RWPE2 (cell line): ENCODE data around the gene SMIM12.
A peak's percentile ranks its signal among the peaks of the same experiment; 100 is the strongest.

ENCODE experiments used
- ATAC-seq: fragments of 200-7000 bp; cut with Tn5 transposase; 3 replicates; pipeline ENCODE4 v1.9.1; 2021; ENCODE audit warnings: low read depth
- DNase-seq: peaks from one replicate; pipeline ENCODE4 v3.0.0-alpha.2; 2020; ENCODE audit warnings: low spot score
- H3K27ac ChIP-seq: fragments of 450-650 bp; 2 replicates; pipeline ENCODE4 v1.5.1; 2017; ENCODE audit warnings: mild to moderate bottlenecking; ENCODE audit not compliant: poor library complexity, severe bottlenecking
- H3K27me3 ChIP-seq: fragments of 250-450 bp; sonication (Bioruptor Pico); 2 replicates; pipeline ENCODE4 v1.5.1; 2021; ENCODE audit warnings: mild to moderate bottlenecking, moderate library complexity; ENCODE audit not compliant: insufficient read depth, poor library complexity, severe bottlenecking
- H3K36me3 ChIP-seq: fragments of 250-450 bp; sonication (Bioruptor Pico); 2 replicates; pipeline ENCODE4 v1.5.1; 2020; ENCODE audit warnings: low read depth, mild to moderate bottlenecking, moderate library complexity
- H3K4me1 ChIP-seq: fragments of 250-450 bp; sonication (Bioruptor Pico); 2 replicates; pipeline ENCODE4 v1.5.1; 2021; ENCODE audit warnings: mild to moderate bottlenecking, moderate library complexity; ENCODE audit not compliant: insufficient read depth, poor library complexity, severe bottlenecking
- H3K4me3 ChIP-seq: fragments of 250-450 bp; sonication (Bioruptor Pico); 2 replicates; pipeline ENCODE4 v1.5.1; 2021; ENCODE audit warnings: mild to moderate bottlenecking, moderate library complexity; ENCODE audit not compliant: severe bottlenecking
- H3K9me3 ChIP-seq: fragments of 250-450 bp; sonication (Bioruptor Pico); 2 replicates; pipeline ENCODE4 v1.5.1; 2021; ENCODE audit warnings: mild to moderate bottlenecking, moderate library complexity; ENCODE audit not compliant: severe bottlenecking
- CTCF ChIP-seq: fragments of 450-650 bp; IDR thresholded peaks from one replicate; pipeline ENCODE4 v1.5.1; 2017; ENCODE audit warnings: mild to moderate bottlenecking, moderate library complexity; ENCODE audit not compliant: poor library complexity, severe bottlenecking

The SMIM12 gene

DNA sequence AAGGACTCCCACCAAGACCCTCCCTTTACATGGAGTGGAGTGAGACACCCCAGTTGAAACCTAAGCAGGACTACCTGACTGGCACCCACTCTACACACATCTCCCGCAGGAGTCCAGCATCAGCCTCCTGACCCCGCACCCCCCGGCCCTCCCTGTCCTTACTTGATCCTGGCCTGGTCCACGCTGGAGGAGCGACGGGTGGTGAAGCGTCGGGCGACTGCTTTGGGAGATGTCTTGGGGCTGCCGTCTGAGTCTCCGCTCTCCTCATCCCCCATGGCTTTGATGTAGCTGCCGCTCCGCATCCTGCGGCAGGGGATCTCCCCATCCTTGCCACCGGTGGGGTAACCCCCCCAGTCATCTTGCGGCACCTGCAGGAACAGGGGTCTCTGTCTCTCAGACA, 40.4 kb upstream of the SMIM12 start:
- Histone ChIP-seq H3K27ac (no peak overlapping the region), H3K9me3 (no peaks in the 10 kb centered on the region), H3K4me3 (no peak overlapping the region), H3K27me3 (no peaks in the 10 kb centered on the region), H3K4me1 (no peaks in the 10 kb centered on the region), H3K36me3 (no peaks in the 10 kb centered on the region)
- DNase-seq (no peak), ATAC-seq (no peak)
- TF ChIP-seq CTCF: no peak

- H3K4me1 ChIP-seq: no peaks in the 10 kb centered on the region
- no peak overlapping the region for H3K4me3 ChIP-seq
- no peak for TF ChIP-seq CTCF
- DNase-seq: no peak
- ATAC-seq: no peak
- no peak overlapping the region for H3K27ac ChIP-seq
- no peaks in the 10 kb centered on the region for H3K36me3 ChIP-seq
- no peaks in the 10 kb centered on the region for H3K27me3 ChIP-seq
- no peaks in the 10 kb centered on the region for H3K9me3 ChIP-seq
Observed at GRCh38 chr1:34899471-34899870, 39.9 kb upstream of the SMIM12 start.

- no peak for TF ChIP-seq CTCF
- no peaks in the 10 kb centered on the region for H3K9me3 ChIP-seq
- H3K27ac ChIP-seq: no peak overlapping the region
- ATAC-seq (no peak), DNase-seq (no peak)
- H3K27me3 ChIP-seq: no peaks in the 10 kb centered on the region
- H3K4me3 ChIP-seq: no peak overlapping the region
- no peaks in the 10 kb centered on the region for H3K36me3 ChIP-seq
- no peaks in the 10 kb centered on the region for H3K4me1 ChIP-seq
Observed at GRCh38 chr1:34898330-34898761, 38.8 kb upstream of the SMIM12 start.

GRCh38 chr1:34896612-34897011, 37.1 kb upstream of the SMIM12 start:
- Histone ChIP-seq H3K9me3 (peaks cover 4% of the 10 kb centered on the region), H3K4me1 (no peaks in the 10 kb centered on the region), H3K36me3 (no peaks in the 10 kb centered on the region), H3K4me3 (no peak overlapping the region), H3K27me3 (no peaks in the 10 kb centered on the region), H3K27ac (no peak overlapping the region)
- TF ChIP-seq CTCF: peak; percentile 11
- ATAC-seq: no peak
- no peak for DNase-seq

DNA sequence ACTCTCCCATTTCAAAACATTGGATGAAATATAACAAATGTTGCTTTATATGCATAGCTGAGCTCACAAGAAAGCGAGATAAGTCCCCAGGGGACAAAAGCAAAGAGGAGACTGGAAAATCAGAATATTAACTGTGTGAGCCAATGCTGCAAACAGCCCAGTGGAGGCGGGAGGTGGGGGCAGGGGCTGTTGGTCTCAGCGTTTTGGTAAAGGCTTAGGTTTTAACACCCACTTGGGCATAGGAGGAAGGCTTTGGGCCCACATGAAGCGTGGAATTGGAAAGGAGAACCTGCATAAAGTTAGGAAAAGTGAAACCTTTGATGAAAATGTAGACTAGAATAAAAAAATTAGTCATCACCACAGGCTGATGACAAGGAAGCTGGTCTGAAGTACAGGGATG, 30.2 kb upstream of the SMIM12 start:
- TF ChIP-seq CTCF: no peak
- H3K4me3 ChIP-seq: no peak overlapping the region
- no peaks in the 10 kb centered on the region for H3K4me1 ChIP-seq
- DNase-seq (no peak), ATAC-seq (no peak)
- H3K9me3 ChIP-seq: peaks cover 4% of the 10 kb centered on the region
- no peaks in the 10 kb centered on the region for H3K36me3 ChIP-seq
- H3K27me3 ChIP-seq: peaks cover 13% of the 10 kb centered on the region
- H3K27ac ChIP-seq: no peak overlapping the region
